ENCODE results near the gene PTDSS2.

PTDSS2 gene

DNA sequence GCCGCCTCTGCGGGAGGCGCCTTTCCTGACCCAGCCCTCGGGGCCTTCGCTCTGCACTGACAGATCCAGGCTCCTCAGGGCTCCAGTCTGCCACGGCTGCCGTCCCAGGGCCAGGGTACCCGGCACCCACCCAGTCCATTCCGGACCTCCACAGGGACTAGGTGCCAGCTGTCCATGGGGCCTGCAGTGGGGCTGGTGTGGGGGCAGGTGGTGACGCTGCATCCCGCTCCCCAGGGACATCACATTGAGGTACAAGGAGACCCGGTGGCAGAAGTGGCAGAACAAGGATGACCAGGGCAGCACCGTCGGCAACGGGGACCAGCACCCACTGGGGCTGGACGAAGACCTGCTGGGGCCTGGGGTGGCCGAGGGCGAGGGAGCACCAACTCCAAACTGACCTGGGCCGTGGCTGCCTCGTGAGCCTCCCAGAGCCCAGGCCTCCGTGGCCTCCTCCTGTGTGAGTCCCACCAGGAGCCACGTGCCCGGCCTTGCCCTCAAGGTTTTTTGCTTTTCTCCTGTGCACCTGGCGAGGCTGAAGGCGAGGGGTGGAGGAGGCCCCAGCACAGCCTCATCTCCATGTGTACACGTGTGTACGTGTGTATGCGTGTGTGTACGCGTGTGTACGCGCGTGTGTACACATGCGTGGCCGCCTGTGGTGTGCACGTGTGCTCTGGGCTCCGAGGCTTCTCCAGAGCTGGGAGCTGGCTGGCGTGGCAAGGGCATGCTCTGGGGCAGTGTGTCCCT is 40.3 kb downstream of the PTDSS2 start:
- DNase-seq (ENCODE audit: low read depth) = no peak

DNA sequence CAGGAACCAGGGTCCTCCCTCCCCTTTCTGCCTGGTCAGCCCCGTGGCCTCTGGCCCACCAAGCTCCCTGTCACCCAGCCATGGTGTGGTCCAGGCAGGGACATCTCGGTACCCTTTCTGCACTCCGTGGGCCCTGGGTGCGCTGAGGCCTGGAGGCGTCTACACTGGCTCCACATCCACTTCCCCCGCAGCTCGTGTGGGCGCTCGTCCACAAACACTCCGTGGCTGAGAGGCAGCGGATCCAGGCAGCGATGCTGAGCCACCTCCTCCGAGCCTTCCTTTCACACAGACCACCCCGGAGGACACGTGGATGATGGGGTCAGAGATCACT is 40.8 kb downstream of the PTDSS2 start:
- DNase-seq (ENCODE audit: low read depth) = no peak

DNA sequence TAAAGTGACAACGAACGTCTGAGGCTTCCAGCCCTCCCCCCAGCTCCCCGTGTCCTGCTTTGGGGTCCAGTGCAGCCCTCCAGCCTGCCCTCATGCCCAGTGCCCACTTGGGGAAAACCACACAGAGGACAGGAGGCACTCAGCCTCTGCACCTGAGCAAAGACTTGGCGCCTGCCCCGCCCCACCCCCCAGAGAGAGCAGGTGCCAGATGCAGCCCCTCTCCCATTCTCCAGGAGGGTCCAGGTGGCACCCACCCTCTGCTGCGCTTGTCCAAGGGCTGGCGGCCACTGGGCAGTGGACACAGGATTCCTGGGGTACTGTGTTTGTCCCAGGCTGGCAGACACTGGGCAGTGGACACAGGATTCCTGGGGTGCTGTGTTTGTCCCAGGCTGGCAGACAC is 41.3 kb downstream of the PTDSS2 start:
- no peak for DNase-seq (ENCODE audit: low read depth)

DNA sequence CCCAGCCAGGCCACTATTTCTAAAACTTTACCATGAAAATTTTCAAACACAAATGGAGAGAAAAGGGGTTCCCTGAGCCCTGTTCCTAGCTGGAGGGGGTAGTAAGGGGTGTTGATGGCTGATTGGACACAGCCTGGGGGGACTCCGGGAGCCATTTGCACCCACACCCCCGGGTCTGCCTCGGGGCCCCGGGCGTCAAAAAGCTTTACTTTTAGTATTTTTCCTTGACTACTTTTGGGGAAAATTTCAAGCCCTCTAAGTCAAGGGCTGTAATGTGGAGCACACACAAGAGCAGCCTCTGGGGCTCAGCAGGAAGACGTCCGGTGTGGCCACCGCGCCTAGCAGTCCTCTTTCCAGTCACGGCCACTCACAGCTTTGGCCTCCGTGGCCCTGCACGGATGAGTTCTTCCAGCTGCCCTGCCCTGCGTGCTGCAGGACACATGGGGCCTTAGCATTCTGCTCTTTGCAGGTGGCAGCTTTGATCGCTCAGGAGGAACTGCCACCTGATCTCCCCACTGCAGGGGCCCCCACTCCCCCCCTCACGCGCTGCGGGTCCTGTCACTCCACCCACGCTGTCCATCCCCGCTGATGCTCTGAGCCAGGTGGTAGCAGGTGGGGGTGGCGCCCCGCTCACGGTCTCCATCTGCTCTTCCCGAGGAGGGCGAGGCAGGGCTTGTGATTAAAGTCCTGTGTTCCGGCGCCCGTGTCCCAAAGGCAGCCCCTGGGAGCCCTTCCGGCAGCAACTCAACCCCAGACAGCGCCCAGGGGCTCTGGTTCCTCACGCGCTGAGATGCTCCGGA is 42.5 kb downstream of the PTDSS2 start:
- no peak for DNase-seq (ENCODE audit: low read depth)

DNA sequence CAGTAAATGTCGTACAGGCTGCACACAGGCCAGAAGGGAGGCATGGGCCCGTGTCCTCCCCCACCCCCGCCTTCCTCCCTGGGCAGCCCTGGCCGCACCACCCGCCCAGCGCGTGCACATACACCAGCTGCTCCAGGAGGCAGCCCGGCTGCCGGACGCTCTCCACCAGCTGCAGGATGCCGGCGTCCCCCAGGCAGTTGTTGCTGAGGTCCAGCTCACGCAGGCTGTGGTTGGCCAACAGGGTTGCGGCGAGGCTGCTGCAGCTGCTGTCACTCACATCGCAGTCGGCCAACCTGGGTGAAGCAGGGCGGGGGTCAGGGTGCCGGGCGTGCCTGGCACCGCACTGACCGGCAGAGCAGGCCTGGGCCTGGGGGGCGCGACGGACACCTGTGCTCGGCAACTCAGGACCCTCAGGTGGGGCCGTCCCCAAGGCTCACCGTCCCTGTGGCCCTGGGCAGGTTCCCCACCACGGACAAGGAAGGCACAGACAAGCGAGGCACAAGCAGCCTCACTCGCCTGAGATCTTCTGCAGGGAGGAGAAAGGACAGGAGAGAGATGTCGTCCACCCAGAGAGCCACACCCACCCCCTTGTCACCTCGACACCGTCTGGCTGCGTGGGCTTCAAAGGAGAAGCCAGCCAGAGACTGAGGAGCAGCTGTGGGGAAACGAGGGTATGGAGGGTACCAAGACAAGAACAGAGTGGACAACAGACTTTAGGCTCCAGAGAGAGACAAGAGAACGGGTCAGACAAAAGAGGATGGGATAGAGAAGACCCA is 44.9 kb downstream of the PTDSS2 start:
- no peak for DNase-seq (ENCODE audit: low read depth)

DNA sequence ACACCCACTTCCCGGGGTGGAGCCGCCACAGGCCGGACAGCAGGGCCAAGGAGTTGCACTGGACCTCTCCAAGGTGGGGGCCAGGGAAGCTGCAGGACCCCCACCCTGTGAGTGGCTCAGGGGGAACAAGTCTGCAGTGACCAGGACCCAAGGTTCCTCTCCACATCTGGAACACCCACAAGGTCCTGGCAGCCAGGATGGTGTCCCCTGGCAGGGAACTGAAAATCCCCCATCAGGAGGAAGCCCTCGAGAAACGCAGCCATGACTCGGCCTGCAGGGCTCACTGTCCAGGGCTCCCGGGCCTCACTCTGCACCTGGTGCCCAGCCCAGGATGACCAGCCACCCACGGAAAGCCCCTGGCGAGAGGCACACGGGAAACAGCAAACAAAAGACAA is 45.5 kb downstream of the PTDSS2 start:
- no peak for DNase-seq (ENCODE audit: low read depth)

DNA sequence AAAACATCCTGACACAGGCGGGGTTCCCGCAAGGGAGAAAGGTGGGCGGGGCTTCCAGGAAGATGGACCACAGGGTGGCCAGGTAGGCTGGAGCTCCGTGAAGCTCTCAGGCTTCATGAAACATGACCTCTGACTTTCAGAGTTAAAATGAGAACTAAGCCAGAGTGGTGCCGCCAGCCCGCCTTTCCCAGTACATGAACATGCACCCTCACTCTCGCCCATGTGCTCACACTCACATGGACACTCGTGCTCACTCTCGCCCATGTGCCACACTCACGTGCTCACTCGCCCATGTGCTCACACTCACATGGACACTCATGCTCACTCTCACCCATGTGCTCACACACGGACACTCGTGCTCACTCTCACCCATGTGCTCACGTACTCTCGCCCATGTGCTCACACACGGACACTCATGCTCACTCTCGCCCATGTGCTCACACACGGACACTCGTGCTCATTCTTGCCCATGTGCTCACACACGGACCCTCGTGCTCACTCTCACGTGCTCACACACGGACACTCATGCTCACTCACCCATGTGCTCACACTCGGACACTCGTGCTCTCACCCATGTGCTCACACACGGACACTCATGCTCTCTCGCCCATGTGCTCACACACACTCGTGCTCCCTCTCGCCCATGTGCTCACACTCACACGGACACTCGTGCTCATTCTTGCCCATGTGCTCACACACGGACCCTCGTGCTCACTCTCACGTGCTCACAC is 46.9 kb downstream of the PTDSS2 start:
- no peak for DNase-seq (ENCODE audit: low read depth)

DNA sequence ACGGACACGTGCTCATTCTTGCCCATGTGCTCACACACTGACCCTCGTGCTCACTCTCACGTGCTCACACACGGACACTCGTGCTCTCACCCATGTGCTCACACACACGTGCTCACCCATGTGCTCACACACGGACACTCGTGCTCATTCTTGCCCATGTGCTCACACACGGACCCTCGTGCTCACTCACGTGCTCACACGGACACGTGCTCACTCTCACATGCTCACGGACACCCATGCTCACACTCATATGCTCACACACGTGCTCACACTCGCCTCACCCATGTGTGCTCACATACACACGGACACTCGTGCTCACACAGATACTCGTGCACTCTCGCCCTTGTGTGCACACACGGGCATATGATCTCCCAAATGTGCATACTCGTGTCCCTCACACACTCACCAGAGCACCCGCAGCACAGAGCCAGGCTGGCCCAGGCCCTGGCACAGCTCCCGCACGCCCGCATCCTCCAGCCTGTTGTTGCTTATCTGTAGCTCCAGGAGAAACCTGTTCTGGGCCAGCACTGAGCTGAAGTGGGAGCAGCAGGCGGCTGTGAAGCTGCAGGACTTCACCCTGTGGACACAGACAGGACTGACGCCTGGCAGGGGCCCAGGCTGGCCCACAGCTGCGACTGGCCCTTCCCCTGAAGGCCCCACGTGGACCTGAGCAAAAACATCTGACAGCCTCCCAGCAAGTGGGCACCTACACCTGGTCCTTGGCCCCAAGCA is 47.7 kb downstream of the PTDSS2 start:
- DNase-seq (ENCODE audit: low read depth) = no peak

DNA sequence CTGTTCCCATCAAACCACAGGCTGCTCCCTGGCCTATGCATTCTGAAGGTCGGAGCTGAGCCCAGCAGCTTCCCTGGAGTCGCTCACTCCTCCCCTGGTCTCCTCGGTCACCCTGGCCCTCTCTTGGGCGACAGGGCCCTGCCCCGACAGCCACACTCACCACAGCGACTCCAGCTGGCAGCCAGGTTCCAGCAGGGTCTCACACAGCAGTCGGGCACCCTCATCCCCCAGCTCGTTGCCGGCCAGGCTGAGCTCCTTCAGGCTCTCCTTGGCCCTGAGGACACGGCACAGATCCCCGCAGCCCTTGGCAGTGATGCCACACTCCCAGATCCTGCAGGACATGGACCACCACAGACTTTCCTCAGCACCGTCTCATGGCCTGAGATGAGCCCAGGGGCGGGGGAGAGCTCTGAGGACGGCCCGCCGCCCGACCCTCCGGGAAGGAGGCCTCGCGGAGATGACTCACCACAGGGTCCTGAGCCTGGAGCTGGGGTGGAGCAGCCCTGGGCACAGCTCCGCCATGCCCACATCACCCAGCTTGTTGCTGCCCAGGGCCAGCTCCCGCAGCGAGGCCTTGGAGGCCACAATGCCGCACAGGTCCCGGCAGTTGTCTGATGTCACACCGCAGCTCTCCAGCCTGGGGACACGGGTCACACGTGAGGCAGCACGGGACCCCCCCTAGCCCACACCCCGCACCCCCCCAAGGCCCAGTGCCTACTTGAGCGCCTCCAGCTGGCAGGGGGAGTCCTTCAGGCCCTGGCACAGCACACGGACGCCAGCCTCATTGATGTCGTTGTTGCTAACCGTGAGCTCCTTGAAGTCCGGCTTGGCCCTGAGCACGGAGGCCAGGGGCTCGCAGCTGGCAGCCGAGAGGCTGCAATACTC is 48.5 kb downstream of the PTDSS2 start:
- no peak for DNase-seq (ENCODE audit: low read depth)

DNA sequence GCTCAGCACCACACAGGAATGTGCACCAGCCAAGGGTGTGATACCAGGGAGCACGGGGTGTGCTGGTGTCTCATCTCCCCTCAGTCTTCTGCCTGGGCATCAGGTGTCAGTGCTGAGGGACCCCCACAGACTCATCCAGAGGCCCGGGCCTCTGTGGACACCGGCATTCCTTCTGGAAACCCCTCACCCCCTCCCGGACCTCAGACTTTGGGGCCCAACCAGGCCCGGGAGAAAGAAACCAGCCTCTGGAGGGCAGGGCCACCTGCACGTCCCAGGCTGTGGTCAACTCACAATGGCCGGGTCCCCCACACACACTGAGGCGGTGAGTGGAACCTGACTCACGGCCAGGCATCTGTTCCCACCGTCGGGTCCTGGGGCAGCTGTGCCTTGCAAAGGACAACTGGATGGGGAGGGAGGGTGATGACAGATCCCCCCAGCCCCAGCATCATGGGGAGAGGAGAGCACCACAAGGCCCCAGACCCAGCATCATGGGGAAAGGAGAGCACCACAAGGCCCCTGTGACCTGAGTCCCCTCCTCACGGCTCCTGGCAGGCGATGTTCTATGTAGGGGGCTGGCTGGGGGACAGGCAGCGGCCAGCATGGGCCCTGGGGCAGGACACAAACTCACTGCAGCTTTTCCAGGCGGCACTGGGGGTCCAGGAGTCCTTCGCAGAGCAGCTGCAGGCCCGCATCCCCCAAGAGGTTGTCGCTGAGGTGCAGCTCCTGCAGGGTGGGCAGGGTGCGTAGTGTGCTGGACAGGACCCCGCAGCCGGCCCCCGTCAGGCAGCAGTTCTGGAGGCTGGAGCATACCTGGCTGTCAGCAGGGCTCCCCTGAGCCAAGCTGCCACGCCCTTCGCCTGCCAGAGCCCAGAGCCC is 49.4 kb downstream of the PTDSS2 start:
- DNase-seq (ENCODE audit: low read depth) = no peak

DNA sequence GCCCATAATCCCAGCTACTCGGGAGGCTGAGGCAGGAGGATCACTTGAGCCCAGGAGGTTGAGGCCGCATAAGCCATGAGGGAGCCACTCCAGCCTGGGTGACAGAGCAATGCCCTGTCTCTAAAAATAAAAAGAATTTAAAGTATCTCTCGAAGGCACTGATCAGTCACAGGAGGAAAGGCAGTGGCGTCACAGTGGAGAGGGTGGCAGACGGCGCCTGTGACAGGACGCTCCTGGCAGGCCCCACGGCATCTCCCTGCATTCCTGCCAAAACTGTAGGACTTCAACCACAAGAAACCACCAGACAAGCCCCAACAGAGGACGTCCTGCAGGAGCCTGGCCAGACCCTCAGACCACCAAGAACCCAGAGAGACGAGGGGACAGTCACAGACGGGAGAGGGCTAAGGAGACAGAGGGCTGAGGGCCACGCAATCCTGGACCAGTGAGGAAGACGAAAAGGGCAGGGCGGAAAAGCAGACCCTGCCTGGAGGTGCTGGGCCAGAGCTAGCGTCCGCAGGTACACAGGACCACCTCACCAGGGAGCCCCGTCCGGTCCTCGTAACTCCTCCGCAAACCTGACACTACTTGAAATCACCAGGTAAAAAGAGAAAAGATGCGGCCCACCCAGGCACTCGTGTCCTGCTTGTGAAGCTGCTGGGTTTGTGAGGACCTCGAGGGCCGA is 51.1 kb downstream of the PTDSS2 start:
- DNase-seq (ENCODE audit: low read depth) = no peak

DNA sequence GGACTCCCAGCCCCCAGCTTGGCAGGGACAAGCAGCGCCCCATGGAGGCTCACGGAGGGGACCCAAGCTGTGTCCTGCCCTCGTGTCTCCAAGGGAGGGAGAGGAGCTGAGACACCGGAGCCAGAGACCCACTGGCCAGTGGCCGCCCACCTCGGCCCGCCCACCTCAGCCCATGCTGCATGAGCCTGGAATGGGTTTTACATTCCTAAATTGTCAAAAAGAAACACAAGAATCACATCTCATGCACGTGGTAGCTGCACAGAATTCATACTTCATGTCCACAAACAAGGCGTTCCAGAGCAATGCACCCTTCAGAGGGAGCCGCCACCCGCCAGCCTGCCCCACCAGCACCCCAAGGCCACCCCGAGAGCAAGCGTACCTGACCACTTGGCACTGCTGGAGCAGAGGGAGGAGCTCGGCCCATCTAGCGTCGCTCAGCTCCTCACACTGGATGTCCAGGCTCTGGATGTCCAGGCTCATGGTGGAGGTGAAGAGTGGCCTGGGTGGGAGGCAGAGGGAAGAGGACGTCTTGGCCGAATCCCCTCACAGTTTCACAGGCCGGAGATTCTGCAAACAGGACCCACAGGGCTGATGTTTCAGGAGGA is 51.7 kb downstream of the PTDSS2 start:
- no peak for DNase-seq (ENCODE audit: low read depth)

DNA sequence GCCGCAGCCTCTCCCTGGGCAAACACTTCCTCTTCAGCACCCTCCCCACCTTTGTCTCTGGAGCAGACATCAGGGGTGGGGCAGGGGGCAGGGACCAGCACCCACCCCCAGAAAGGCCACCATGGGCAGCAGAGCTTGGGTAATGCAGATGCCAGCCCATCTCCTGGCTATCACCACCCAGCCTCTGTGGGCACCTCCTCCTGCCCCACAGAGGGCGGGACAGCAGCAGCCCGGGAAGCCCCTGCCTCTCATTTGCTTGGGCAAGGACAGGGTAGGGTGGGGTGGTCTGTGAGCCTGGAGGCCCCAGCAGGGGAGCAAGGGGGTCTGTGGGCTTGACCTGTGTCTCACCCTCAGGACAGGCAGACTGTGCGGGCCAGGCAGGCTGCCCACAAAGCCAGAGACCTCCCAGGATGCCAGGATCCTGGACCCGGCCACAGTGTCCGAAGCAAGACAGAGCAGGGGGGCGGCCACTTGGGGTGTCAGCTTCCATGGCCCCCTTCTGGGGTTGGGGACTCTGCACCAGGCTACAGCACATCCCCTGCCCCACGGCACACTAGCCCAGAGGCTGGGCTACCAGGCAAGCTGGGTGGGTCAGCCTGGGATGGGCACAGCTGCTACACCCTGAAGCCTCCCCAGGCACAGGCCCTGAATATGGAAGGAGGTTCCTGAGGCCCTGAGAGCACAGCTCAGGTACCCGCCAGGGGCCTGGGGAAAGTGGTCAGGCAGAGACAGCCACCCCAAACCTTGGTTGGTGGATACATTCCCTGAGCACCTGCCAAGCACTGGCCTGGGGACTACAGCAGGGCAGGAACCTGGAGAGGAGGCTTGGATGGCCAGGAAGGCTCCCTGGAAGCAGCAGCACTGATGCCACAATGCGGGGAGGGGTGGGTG is 52.5 kb downstream of the PTDSS2 start:
- no peak for DNase-seq (ENCODE audit: low read depth)

DNA sequence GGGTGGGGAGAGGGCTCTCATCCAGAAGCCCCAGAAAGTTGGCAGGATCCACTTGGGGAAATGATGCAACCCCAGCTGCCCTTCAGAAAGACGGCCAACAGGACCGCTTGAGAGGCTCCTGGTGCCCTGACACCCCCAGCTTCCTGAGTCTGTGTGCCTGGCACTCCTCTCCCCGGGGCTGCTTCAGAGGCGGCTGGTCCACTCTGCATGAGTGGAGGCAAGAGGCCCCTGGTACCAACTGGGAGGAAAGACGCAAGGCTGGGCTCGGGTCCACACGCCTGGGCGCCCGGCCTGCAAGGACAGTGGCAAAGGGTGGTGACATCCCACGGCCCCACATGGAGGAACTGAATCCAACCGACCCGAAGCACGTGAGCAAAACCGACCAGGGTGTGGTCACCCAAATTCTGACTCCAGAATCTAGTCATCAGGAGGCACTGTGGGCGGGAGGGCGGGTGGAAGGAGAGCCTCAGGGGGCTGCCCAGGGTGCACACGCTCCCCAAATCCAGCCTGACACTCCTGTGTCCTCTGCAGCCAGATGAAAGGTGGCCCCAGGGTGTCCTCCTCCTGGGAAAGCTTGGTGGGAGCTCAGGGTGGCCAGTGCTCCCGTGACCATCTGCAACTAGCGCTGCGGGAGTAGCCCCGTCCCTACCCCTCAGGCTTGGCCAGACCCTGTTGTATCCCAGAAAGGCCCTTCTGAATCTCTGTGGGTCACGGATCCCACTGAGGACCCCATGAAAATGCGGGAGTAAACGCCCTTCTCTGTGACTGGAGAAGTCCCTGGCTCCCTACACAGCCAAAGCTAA is 53.3 kb downstream of the PTDSS2 start:
- DNase-seq (ENCODE audit: low read depth) = no peak

DNA sequence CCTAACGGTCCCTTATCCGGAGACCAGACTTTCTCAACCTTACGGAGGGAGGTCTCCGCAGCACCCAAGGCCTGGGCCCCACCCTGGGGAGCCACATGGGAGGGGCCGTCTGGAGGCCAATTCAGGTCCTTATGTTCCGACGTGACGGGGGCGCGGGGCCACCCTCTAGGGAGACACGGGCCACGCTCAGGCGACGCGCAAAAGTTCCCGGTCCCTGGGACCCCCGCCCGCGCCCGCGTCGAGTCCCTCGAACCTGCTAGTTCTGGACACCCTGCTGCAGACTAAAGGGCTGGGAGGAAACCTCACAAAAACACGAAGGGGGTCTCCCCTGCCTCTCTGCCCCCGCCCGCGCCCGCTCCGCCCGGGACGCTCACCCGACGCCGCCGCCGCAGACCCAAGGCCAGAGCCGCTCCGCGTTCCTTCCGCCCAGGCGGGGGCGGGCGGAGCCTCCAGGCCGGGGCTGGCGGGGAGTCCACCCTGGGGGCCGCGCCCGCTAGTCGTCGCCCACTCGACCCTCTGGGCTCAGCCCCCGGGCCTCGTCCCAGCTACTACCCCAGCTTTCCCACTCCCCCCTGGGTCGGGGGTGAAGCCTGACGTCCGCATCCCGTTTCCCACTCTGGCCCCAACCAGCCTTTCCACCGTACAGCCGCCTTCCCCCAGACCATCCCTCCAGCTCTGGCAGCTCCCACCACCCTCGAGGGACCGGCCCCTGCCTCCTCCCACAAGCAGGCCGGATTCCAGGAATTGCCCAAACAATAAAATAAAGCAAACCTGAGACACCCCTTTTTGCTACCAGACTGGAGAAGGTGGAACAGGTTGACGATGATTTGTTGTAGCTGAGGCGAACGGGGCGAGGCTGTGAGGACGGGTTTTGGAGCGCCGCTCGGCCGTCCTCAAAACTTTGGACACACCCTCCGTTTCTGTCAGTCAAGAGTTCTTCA is 54.2 kb downstream of the PTDSS2 start:
- no peak for DNase-seq (ENCODE audit: low read depth)

DNA sequence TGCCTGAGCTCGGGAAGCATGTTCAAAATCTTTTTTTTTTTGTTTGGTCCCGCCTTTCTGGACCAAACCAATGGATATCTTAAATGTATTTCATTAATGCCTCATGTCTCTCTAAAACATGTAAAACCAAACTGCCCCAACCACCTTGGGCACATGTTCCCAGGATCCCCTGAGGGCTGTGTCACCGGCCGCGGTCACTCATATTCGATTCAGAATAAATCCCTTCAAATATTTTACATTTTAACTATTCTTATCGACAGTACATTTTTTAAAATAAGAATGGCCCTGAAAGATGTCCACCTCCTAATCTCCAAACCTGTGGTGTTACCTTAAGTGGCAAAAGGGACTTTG is 54.9 kb downstream of the PTDSS2 start:
- no peak for DNase-seq (ENCODE audit: low read depth)

All from activated T-cell treated with anti-CD3 and anti-CD28 coated beads for 48 hours (primary cell).